Testis (tissue), 3 donors: ENCODE results near the gene TULP4. TPM values are rescaled to one million over a fixed set of nuclear protein-coding genes. Genes with fewer than 3 reads are reported as not detected.

Experiments
- DNase-seq: peaks from one replicate; pipeline ENCODE4 v3.0.0-alpha.2; 2019
- H3K27ac ChIP-seq, 2 donors: fragments of 200-600 bp; sonication (generic); one replicate each; pipeline ENCODE4 v1.5.1; 2019
- H3K27me3 ChIP-seq: fragments of 200-600 bp; sonication (generic); one replicate; pipeline ENCODE4 v1.5.1; 2019
- H3K36me3 ChIP-seq: fragments of 200-600 bp; sonication (generic); one replicate; pipeline ENCODE4 v1.5.1; 2017; ENCODE audit warnings: low read depth; ENCODE audit errors: missing control alignments
- H3K4me1 ChIP-seq: fragments of 200-600 bp; sonication (generic); one replicate; pipeline ENCODE4 v1.5.1; 2019
- H3K4me3 ChIP-seq, 2 donors: fragments of 200-600 bp; sonication (generic); one replicate each; pipeline ENCODE4 v1.5.1; 2017 to 2019
- H3K9me3 ChIP-seq: fragments of 200-600 bp; sonication (generic); one replicate; pipeline ENCODE4 v1.5.1; 2017
- CTCF ChIP-seq, 3 experiments: fragments of 450-650 bp in 2 of 3; fragments of 200-600 bp in 1 of 3; sonication (generic) in 1 of 3; IDR thresholded peaks; one replicate each; pipeline ENCODE4 v1.5.1; 2016 to 2019; ENCODE audit warnings: antibody characterized with exemption in 3 of 3, mild to moderate bottlenecking in 2 of 3, moderate library complexity in 1 of 3
- POLR2A ChIP-seq: fragments of 450-650 bp; IDR thresholded peaks from one replicate; pipeline ENCODE4 v1.6.1; 2017; ENCODE audit warnings: antibody characterized with exemption, mild to moderate bottlenecking, moderate library complexity
- WGBS, 2 donors: methylation state at CpG; one replicate each; pipeline ENCODE4 v1.1.5; 2018; 5-methylcytosine and 5-hydroxymethylcytosine counted together
- intact Hi-C: fragments of 100-400 bp; cut with DNase I; formaldehyde crosslinking; loops from one replicate; pipeline ENCODE4 v1.15.1; 2023; ENCODE audit warnings: low total_unique reads
- polyA plus RNA-seq: library from polyadenylated mRNA; stranded (reverse); fragments of 350-450 nt; fragmentation: Illumina TruSeq; extraction: RNeasy Lipid Tissue Mini Kit (QIAGEN cat#74804); gene quantifications from one replicate; pipeline ENCODE4 v1.2.3, GENCODE V29; 2014; ENCODE audit warnings: low read depth, low replicate concordance; ENCODE audit not compliant: insufficient read depth
- total RNA-seq, 2 donors: library from RNA; depleted of rRNA; stranded (reverse); fragments of >200 nt; gene quantifications; one replicate each; pipeline ENCODE4 v1.2.3, GENCODE V29; 2016

Gene TULP4
- total and polyA plus RNA-seq, 3 donors from 2014 or later = 18.0 to 211 (median 116) TPM

GRCh38 chr6:158409451-158409850 is 97.2 kb downstream of the TULP4 start:
- no peak for DNase-seq
- intact Hi-C loops = no loop called here

GRCh38 chr6:158410784-158411183 is 98.5 kb downstream of the TULP4 start:
- no peak overlapping the region for H3K4me3 ChIP-seq
- no peak overlapping the region for H3K27ac ChIP-seq
- TF ChIP-seq POLR2A (no peak), CTCF (IDR thresholded peaks at IDR 0.05) (no peak)
- no peaks in the 10 kb centered on the region for H3K36me3 ChIP-seq
- H3K9me3 ChIP-seq = no peaks in the 10 kb centered on the region
- H3K27me3 ChIP-seq = no peaks in the 10 kb centered on the region
- WGBS, 2 donors = 70 to 90% methylated on average over 8 of the region's 8 CpGs
- H3K4me1 ChIP-seq = no peaks in the 10 kb centered on the region
- intact Hi-C loops = no loop called here
- no peak for DNase-seq

More at GRCh38 chr6:158409451-158409850, 97.2 kb downstream of the TULP4 start:
- Histone ChIP-seq H3K27ac (peak overlapping the region in 1 of 2 donors; percentile 11), H3K4me1 (no peaks in the 10 kb centered on the region), H3K9me3 (no peaks in the 10 kb centered on the region), H3K27me3 (no peaks in the 10 kb centered on the region), H3K36me3 (no peaks in the 10 kb centered on the region), H3K4me3 (no peak overlapping the region)
- TF ChIP-seq CTCF (IDR thresholded peaks at IDR 0.05) = no peak
- no peak for TF ChIP-seq POLR2A
- 57 to 68% methylated on average over 3 of the region's 3 CpGs for WGBS, 2 donors

- WGBS, 2 donors = 95% methylated on average over 4 of the region's 4 CpGs
- intact Hi-C loops = no loop called here
- no peaks in the 10 kb centered on the region for H3K36me3 ChIP-seq
- H3K9me3 ChIP-seq = no peaks in the 10 kb centered on the region
- H3K27ac ChIP-seq = no peak overlapping the region
- H3K4me3 ChIP-seq = no peak overlapping the region
- TF ChIP-seq POLR2A = no peak
- no peak for TF ChIP-seq CTCF (IDR thresholded peaks at IDR 0.05)
- H3K4me1 ChIP-seq = no peaks in the 10 kb centered on the region
- no peaks in the 10 kb centered on the region for H3K27me3 ChIP-seq
- DNase-seq = no peak
Measured at GRCh38 chr6:158411998-158412397, 99.7 kb downstream of the TULP4 start.

GRCh38 chr6:158413028-158413427 is 100.8 kb downstream of the TULP4 start:
- no peak for DNase-seq
- H3K27me3 ChIP-seq = no peaks in the 10 kb centered on the region
- no peaks in the 10 kb centered on the region for H3K4me1 ChIP-seq
- H3K27ac ChIP-seq = no peak overlapping the region
- 95 to 96% methylated on average over 16 of the region's 16 CpGs for WGBS, 2 donors
- intact Hi-C loops = no loop called here
- TF ChIP-seq CTCF (IDR thresholded peaks at IDR 0.05) = no peak
- TF ChIP-seq POLR2A = no peak
- no peaks in the 10 kb centered on the region for H3K36me3 ChIP-seq
- no peak overlapping the region for H3K4me3 ChIP-seq
- H3K9me3 ChIP-seq = no peaks in the 10 kb centered on the region

- intact Hi-C loops = no loop called here
- no peak for DNase-seq
- WGBS, 2 donors = 95 to 96% methylated on average over 5 of the region's 5 CpGs
- no peak overlapping the region for H3K27ac ChIP-seq
- H3K36me3 ChIP-seq = no peaks in the 10 kb centered on the region
- no peaks in the 10 kb centered on the region for H3K27me3 ChIP-seq
- no peak for TF ChIP-seq POLR2A
- no peak for TF ChIP-seq CTCF (IDR thresholded peaks at IDR 0.05)
- H3K9me3 ChIP-seq = no peaks in the 10 kb centered on the region
- no peak overlapping the region for H3K4me3 ChIP-seq
- no peaks in the 10 kb centered on the region for H3K4me1 ChIP-seq
Measured at GRCh38 chr6:158413814-158414565, 101.7 kb downstream of the TULP4 start.
